ENCODE measurements around the gene GCSH. TPM values are rescaled to one million over a fixed set of nuclear protein-coding genes. Genes with fewer than 3 reads are reported as not detected.

Gene GCSH
- total and polyA plus RNA-seq, 2 of the 13 experiments (the other 11 are each of a cell fraction or from before 2014, with no cell fraction given), result 35.9 to 103 TPM

DNA sequence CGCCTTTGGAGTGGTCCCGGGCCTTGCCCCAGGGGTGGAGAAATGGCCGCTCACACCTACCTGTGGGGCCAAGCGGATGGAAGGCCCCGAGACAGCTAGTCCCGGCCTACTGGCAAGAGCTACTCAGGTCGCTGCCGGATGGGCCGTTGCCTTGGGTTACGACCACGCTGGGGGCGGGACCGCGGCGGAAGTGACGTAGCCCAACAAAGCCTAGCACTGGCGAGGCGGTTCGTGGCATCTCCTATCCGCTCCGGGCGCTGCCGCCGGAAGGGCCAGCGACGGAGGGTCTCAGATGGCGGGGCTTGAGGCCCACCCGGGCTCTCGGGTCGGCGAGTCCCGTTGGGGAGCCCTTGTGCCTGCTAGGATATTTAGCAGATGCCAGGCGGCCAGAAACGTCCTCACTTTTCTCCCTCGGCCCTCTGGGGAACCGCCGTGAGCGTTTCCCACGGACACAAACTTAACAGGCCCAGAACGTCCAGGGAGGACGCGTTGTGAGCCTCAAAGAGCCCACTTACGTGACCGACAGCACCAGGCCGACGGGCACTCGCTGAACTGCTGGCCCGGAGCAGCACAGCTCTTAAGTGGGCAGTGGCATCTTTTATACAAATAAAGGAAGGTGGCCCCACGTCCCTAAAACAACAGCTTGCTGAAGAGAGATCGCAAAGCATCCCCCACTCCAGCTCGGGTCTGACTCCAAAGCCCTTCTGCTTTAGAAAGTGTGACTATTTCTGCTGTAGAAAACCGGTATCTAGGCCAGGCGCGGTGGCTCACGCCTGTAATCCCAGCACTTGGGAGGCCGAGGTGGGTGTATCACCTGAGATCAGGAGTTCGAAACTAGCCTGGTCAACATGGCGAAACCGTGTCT is 18.9 kb downstream of the GCSH start, which contains the start of gene C16orf46 (continued):
- TF ChIP-seq, protein P1, sequence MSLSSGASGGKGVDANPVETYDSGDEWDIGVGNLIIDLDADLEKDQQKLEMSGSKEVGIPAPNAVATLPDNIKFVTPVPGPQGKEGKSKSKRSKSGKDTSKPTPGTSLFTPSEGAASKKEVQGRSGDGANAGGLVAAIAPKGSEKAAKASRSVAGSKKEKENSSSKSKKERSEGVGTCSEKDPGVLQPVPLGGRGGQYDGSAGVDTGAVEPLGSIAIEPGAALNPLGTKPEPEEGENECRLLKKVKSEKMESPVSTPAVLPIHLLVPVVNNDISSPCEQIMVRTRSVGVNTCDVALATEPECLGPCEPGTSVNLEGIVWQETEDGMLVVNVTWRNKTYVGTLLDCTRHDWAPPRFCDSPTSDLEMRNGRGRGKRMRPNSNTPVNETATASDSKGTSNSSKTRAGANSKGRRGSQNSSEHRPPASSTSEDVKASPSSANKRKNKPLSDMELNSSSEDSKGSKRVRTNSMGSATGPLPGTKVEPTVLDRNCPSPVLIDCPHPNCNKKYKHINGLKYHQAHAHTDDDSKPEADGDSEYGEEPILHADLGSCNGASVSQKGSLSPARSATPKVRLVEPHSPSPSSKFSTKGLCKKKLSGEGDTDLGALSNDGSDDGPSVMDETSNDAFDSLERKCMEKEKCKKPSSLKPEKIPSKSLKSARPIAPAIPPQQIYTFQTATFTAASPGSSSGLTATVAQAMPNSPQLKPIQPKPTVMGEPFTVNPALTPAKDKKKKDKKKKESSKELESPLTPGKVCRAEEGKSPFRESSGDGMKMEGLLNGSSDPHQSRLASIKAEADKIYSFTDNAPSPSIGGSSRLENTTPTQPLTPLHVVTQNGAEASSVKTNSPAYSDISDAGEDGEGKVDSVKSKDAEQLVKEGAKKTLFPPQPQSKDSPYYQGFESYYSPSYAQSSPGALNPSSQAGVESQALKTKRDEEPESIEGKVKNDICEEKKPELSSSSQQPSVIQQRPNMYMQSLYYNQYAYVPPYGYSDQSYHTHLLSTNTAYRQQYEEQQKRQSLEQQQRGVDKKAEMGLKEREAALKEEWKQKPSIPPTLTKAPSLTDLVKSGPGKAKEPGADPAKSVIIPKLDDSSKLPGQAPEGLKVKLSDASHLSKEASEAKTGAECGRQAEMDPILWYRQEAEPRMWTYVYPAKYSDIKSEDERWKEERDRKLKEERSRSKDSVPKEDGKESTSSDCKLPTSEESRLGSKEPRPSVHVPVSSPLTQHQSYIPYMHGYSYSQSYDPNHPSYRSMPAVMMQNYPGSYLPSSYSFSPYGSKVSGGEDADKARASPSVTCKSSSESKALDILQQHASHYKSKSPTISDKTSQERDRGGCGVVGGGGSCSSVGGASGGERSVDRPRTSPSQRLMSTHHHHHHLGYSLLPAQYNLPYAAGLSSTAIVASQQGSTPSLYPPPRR (CRISPR knock-in tag; IDR thresholded peaks at IDR 0.05; ENCODE audit: borderline replicate concordance), result no peak
- TF ChIP-seq MTF2 (CRISPR knock-in tag; IDR thresholded peaks at IDR 0.05; ENCODE audit: borderline replicate concordance), result peak; percentile 89; the same call in 1 of the 2 replicates
- TF ChIP-seq ZKSCAN5 (CRISPR knock-in tag; IDR thresholded peaks at IDR 0.05), result no peak
- TF ChIP-seq CCAR2 (optimal IDR thresholded peaks at IDR 0.05; ENCODE audit: low read depth, low read length), result no peak
- TF ChIP-seq ZFP37 (CRISPR knock-in tag; IDR thresholded peaks at IDR 0.05; ENCODE audit: borderline replicate concordance), result peak; percentile 63; the same call in 1 of the 2 replicates
- TF ChIP-seq KAT8 (CRISPR knock-in tag; IDR thresholded peaks at IDR 0.05), result peak; percentile 96
- TF ChIP-seq SIN3A (IDR thresholded peaks at IDR 0.05; ENCODE audit: borderline replicate concordance, low read depth, low read length), result peak; percentile 96
- no peak for TF ChIP-seq NFIC (IDR thresholded peaks at IDR 0.05; ENCODE audit: low read length)
- TF ChIP-seq, protein P2, sequence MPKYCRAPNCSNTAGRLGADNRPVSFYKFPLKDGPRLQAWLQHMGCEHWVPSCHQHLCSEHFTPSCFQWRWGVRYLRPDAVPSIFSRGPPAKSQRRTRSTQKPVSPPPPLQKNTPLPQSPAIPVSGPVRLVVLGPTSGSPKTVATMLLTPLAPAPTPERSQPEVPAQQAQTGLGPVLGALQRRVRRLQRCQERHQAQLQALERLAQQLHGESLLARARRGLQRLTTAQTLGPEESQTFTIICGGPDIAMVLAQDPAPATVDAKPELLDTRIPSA (CRISPR knock-in tag; IDR thresholded peaks at IDR 0.05; ENCODE audit: borderline replicate concordance), result 0 out of 2 replicates have a peak, but pooled peaks have one; percentile 84
- TF ChIP-seq, protein P3, sequence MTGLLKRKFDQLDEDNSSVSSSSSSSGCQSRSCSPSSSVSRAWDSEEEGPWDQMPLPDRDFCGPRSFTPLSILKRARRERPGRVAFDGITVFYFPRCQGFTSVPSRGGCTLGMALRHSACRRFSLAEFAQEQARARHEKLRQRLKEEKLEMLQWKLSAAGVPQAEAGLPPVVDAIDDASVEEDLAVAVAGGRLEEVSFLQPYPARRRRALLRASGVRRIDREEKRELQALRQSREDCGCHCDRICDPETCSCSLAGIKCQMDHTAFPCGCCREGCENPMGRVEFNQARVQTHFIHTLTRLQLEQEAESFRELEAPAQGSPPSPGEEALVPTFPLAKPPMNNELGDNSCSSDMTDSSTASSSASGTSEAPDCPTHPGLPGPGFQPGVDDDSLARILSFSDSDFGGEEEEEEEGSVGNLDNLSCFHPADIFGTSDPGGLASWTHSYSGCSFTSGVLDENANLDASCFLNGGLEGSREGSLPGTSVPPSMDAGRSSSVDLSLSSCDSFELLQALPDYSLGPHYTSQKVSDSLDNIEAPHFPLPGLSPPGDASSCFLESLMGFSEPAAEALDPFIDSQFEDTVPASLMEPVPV (CRISPR knock-in tag; IDR thresholded peaks at IDR 0.05), result peak; percentile 98
- TF ChIP-seq, protein P4, sequence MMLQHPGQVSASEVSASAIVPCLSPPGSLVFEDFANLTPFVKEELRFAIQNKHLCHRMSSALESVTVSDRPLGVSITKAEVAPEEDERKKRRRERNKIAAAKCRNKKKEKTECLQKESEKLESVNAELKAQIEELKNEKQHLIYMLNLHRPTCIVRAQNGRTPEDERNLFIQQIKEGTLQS (CRISPR knock-in tag; IDR thresholded peaks at IDR 0.05), result no peak; the same call in 1 of the 2 replicates
- TF ChIP-seq ZBTB21 (CRISPR knock-in tag; IDR thresholded peaks at IDR 0.05), result 0 out of 2 replicates have a peak, but pooled peaks have one; percentile 48
- peak; percentile 74; the same call in 1 of the 2 replicates for TF ChIP-seq ZNF335 (CRISPR knock-in tag; IDR thresholded peaks at IDR 0.05)
- TF ChIP-seq FOXK1 (CRISPR knock-in tag; IDR thresholded peaks at IDR 0.05; ENCODE audit: borderline replicate concordance, low read depth), result peak; percentile 60
- TF ChIP-seq, protein P5, sequence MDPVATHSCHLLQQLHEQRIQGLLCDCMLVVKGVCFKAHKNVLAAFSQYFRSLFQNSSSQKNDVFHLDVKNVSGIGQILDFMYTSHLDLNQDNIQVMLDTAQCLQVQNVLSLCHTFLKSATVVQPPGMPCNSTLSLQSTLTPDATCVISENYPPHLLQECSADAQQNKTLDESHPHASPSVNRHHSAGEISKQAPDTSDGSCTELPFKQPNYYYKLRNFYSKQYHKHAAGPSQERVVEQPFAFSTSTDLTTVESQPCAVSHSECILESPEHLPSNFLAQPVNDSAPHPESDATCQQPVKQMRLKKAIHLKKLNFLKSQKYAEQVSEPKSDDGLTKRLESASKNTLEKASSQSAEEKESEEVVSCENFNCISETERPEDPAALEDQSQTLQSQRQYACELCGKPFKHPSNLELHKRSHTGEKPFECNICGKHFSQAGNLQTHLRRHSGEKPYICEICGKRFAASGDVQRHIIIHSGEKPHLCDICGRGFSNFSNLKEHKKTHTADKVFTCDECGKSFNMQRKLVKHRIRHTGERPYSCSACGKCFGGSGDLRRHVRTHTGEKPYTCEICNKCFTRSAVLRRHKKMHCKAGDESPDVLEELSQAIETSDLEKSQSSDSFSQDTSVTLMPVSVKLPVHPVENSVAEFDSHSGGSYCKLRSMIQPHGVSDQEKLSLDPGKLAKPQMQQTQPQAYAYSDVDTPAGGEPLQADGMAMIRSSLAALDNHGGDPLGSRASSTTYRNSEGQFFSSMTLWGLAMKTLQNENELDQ (CRISPR knock-in tag; IDR thresholded peaks at IDR 0.05; ENCODE audit: borderline replicate concordance), result no peak
- TF ChIP-seq, protein P6, sequence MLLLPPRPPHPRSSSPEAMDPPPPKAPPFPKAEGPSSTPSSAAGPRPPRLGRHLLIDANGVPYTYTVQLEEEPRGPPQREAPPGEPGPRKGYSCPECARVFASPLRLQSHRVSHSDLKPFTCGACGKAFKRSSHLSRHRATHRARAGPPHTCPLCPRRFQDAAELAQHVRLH (CRISPR knock-in tag; IDR thresholded peaks at IDR 0.05; ENCODE audit: borderline replicate concordance, low read depth), result peak; percentile 68; the same call in 1 of the 2 replicates
- peak; percentile 74 for TF ChIP-seq ZNF547 (CRISPR knock-in tag; IDR thresholded peaks at IDR 0.05)
